Endothelial cell of umbilical vein (primary cell): ENCODE data around the gene RBM47. TPM values are rescaled to one million over a fixed set of nuclear protein-coding genes. Genes with fewer than 3 reads are reported as not detected.

ENCODE experiments used
- BruUV-seq: library from RNA; stranded (reverse); fragments of 400-500 nt; replicated peaks from 2 replicates; lab custom pipeline; 2021; lab: Mats Ljungman, UMichigan
- CTCF ChIA-PET: fragments of 300-600, 350-600 bp; sonication (Branson Sonifier 250); formaldehyde crosslinking; loops from one replicate; lab custom pipeline; 2021; ENCODE audit warnings: antibody characterized with exemption, inconsistent platforms; lab: Charles Lee
- POLR2A ChIA-PET: fragments of 300-600, 350-600 bp; sonication (Branson Sonifier 250); formaldehyde crosslinking; loops from one replicate; lab custom pipeline; 2021; ENCODE audit warnings: antibody characterized with exemption, inconsistent platforms; lab: Charles Lee
- DNase-seq: peaks from one replicate; pipeline ENCODE4 v3.0.0-alpha.2; 2011; ENCODE audit warnings: low read depth, low spot score
- FAIRE-seq: peaks from 2 replicates; lab custom pipeline; 2011; peaks lifted over from hg19 to GRCh38; lab: Jason Lieb, UNC
- H2AFZ ChIP-seq: 2 replicates; pipeline ENCODE4 v1.6.0; 2012; ENCODE audit warnings: low read depth, low read length, control low read depth, inconsistent platforms
- H3K27ac ChIP-seq: 2 replicates; pipeline ENCODE4 v1.5.1; 2011; ENCODE audit warnings: low read depth, mild to moderate bottlenecking, control low read depth, low read length, moderate library complexity; ENCODE audit not compliant: insufficient read depth
- H3K27me3 ChIP-seq, 2 experiments: 2 replicates each; pipeline versions ENCODE4 v1.6.0 to v1.6.1; 2011; ENCODE audit warnings: low read length in 2 of 2, mixed read lengths in 1 of 2; ENCODE audit not compliant: control insufficient read depth in 2 of 2, insufficient read depth in 2 of 2
- H3K36me3 ChIP-seq, 2 experiments: 2 replicates in 1 of 2; 3 replicates in 1 of 2; pipeline ENCODE4 v1.5.1; 2011; ENCODE audit warnings: low read length in 2 of 2, mild to moderate bottlenecking in 1 of 2, moderate library complexity in 1 of 2; ENCODE audit not compliant: control insufficient read depth in 2 of 2, insufficient read depth in 2 of 2; ENCODE audit errors: extremely low read depth in 1 of 2
- H3K4me1 ChIP-seq: 3 replicates; pipeline ENCODE4 v1.5.1; 2011; ENCODE audit warnings: mild to moderate bottlenecking, low read length; ENCODE audit not compliant: control insufficient read depth, insufficient read depth; ENCODE audit errors: extremely low read depth
- H3K4me2 ChIP-seq: 2 replicates; pipeline ENCODE4 v1.6.1; 2011; ENCODE audit warnings: low read length, control low read depth, mixed read lengths; ENCODE audit not compliant: insufficient read depth
- H3K4me3 ChIP-seq, 3 experiments: fragments of 200-600 bp in 1 of 3; sonication (generic), shearing (Covaris generic) in 1 of 3; replicated peaks in 1 of 3; 2 replicates each; pipeline ENCODE4 v1.5.1; 2011 to 2016; ENCODE audit warnings: control low read depth in 3 of 3, low read length in 3 of 3, mild to moderate bottlenecking in 2 of 3, inconsistent platforms in 1 of 3, low read depth in 1 of 3, moderate library complexity in 1 of 3; ENCODE audit not compliant: insufficient read depth in 1 of 3
- H3K79me2 ChIP-seq: 2 replicates; pipeline ENCODE4 v1.6.0; 2012; ENCODE audit warnings: low read length, inconsistent platforms; ENCODE audit not compliant: control insufficient read depth, insufficient read depth
- H3K9ac ChIP-seq: replicated peaks from 2 replicates; pipeline ENCODE3; 2011; ENCODE audit warnings: low read length, control low read depth; ENCODE audit not compliant: insufficient read depth; ENCODE audit errors: extremely low read depth
- H3K9me1 ChIP-seq: replicated peaks from 3 replicates; pipeline ENCODE4 v1.6.0; 2011; ENCODE audit warnings: mild to moderate bottlenecking, low read length; ENCODE audit not compliant: control insufficient read depth, insufficient read depth; ENCODE audit errors: extremely low read depth
- H3K9me3 ChIP-seq: replicated peaks from 2 replicates; pipeline ENCODE4 v1.5.1; 2012; ENCODE audit warnings: low read length, inconsistent platforms; ENCODE audit not compliant: control insufficient read depth, insufficient read depth
- H4K20me1 ChIP-seq: replicated peaks from 2 replicates; pipeline ENCODE3; 2011; ENCODE audit warnings: mild to moderate bottlenecking, low read length; ENCODE audit not compliant: control insufficient read depth, insufficient read depth; ENCODE audit errors: extremely low read depth
- EZH2 ChIP-seq: IDR thresholded peaks from 2 replicates; pipeline ENCODE4 v1.6.1; 2012; ENCODE audit warnings: borderline replicate concordance, low read depth, mild to moderate bottlenecking, moderate library complexity, low read length, inconsistent platforms; ENCODE audit not compliant: severe bottlenecking
- FOS ChIP-seq: IDR thresholded peaks from 2 replicates; pipeline ENCODE4 v1.6.1; 2011; ENCODE audit warnings: mild to moderate bottlenecking, low read length, moderate library complexity, borderline replicate concordance; ENCODE audit not compliant: insufficient read depth
- GATA2 ChIP-seq: IDR thresholded peaks from 2 replicates; pipeline ENCODE4 v1.7.0; 2011; ENCODE audit warnings: low read depth, mild to moderate bottlenecking, moderate library complexity, mixed read lengths, low read length; ENCODE audit not compliant: insufficient read length, insufficient read depth
- JUN ChIP-seq: IDR thresholded peaks from 2 replicates; pipeline ENCODE4 v1.6.1; 2011; ENCODE audit warnings: borderline replicate concordance, low read depth; ENCODE audit not compliant: insufficient read length, insufficient read depth
- MYC ChIP-seq: IDR thresholded peaks from one replicate; pipeline ENCODE4 v1.6.1; 2011; ENCODE audit warnings: mild to moderate bottlenecking, low read depth, low read length
- POLR2A ChIP-seq: IDR thresholded peaks from 2 replicates; pipeline ENCODE4 v1.6.1; 2012; ENCODE audit warnings: low read depth, mild to moderate bottlenecking, control low read depth, low read length
- POLR2AphosphoS5 ChIP-seq: IDR thresholded peaks from 2 replicates; pipeline ENCODE4 v1.6.1; 2012; ENCODE audit warnings: low read depth, mild to moderate bottlenecking, control low read depth, low read length, moderate library complexity; ENCODE audit not compliant: insufficient read depth
- dilution Hi-C: fragments of 300-500 bp; cut with MboI; formaldehyde crosslinking; loops from one replicate; pipeline ENCODE4 v1.15.0; 2019; ENCODE audit warnings: low sequenced_read_pairs; ENCODE audit not compliant: extremely low pct_ligation_motif_present
- intact Hi-C: fragments of 100-400 bp; cut with micrococcal nuclease; formaldehyde crosslinking; loops from one replicate; pipeline ENCODE4 v1.10.0; 2022
- polyA plus RNA-seq, 4 experiments: library from polyadenylated mRNA; depleted of rRNA in 3 of 4; stranded (reverse) in 3 of 4; unstranded in 1 of 4; fragments of >200 nt; gene quantifications; 2 replicates each; pipeline versions ENCODE4 v1.2.1 to v1.2.3, GENCODE V29; 2011 to 2012; ENCODE audit warnings: missing spikeins in 1 of 4
- total RNA-seq: library from RNA; stranded (reverse); gene quantifications from 2 replicates; pipeline ENCODE4 v1.2.3, GENCODE V29; 2021
- TF ChIP-seq, protein P1 (sequence below), 2 donors: IDR thresholded peaks; 1 replicate in 1 of 2; 2 replicates in 1 of 2; pipeline ENCODE4 v1.5.1; 2011; ENCODE audit warnings: low read length in 2 of 2, mild to moderate bottlenecking in 2 of 2, moderate library complexity in 2 of 2, control low read depth in 1 of 2, inconsistent platforms in 1 of 2, low read depth in 1 of 2; ENCODE audit not compliant: insufficient read depth in 1 of 2; ENCODE audit errors: extremely low read depth in 1 of 2
- TF ChIP-seq, protein P2 (sequence below): IDR thresholded peaks from 2 replicates; pipeline ENCODE4 v1.6.1; 2011; ENCODE audit not compliant: insufficient read depth, insufficient read length

Gene RBM47
- total and polyA plus RNA-seq, 2 donors (not counting 3 experiments of a cell fraction or from before 2014, with no cell fraction given), result not detected

DNA sequence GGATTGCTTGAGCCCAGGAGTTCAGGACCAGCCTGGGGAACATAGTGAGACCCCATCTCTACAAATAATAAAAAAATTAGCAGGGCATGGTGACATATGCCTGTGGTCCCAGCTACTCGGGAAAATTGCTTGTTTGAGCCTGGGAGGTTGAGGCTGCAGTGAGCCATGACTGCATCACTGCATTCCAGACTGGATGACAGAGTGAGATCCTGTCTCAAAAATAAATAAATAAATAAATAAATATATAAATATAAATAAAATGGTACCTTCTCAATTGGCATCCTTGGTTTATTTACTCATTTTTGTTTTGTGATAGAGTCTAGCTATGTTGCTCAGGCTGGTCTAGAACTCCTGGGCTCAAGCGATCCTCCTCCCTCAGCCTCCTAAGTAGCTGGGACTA is 150.3 kb downstream of the RBM47 start:
- ChIA-PET CTCF (no interaction called here), POLR2A (interaction anchor here (0.6 kb wide), 1 partner anchor 1646 kb away, joined by 5 read pairs; no protein-coding TSS in a partner anchor)
- DNase-seq (no peak), FAIRE-seq (no peak)
- TF ChIP-seq FOS (no peak), GATA2 (no peak), MYC (no peak), JUN (no peak), POLR2AphosphoS5 (no peak), POLR2A (no peak), EZH2 (no peak)
- TF ChIP-seq, protein P1, sequence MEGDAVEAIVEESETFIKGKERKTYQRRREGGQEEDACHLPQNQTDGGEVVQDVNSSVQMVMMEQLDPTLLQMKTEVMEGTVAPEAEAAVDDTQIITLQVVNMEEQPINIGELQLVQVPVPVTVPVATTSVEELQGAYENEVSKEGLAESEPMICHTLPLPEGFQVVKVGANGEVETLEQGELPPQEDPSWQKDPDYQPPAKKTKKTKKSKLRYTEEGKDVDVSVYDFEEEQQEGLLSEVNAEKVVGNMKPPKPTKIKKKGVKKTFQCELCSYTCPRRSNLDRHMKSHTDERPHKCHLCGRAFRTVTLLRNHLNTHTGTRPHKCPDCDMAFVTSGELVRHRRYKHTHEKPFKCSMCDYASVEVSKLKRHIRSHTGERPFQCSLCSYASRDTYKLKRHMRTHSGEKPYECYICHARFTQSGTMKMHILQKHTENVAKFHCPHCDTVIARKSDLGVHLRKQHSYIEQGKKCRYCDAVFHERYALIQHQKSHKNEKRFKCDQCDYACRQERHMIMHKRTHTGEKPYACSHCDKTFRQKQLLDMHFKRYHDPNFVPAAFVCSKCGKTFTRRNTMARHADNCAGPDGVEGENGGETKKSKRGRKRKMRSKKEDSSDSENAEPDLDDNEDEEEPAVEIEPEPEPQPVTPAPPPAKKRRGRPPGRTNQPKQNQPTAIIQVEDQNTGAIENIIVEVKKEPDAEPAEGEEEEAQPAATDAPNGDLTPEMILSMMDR (IDR thresholded peaks at IDR 0.05; ENCODE audit: extremely low read depth in 1 of 2, insufficient read depth in 1 of 2, low read depth in 1 of 2, low read length in 2 of 2), result no peak
- TF ChIP-seq, protein P2, sequence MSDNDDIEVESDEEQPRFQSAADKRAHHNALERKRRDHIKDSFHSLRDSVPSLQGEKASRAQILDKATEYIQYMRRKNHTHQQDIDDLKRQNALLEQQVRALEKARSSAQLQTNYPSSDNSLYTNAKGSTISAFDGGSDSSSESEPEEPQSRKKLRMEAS, result no peak
- H3K27ac ChIP-seq, result no peak overlapping the region
- dilution Hi-C loops, result no loop called here
- H3K4me2 ChIP-seq, result no peak overlapping the region
- no peaks in the 10 kb centered on the region for H3K9me1 ChIP-seq
- no peaks in the 10 kb centered on the region for H3K36me3 ChIP-seq
- H3K9ac ChIP-seq, result no peak overlapping the region
- H2AFZ ChIP-seq, result no peak overlapping the region
- no peaks in the 10 kb centered on the region for H3K9me3 ChIP-seq
- intact Hi-C loops, result no loop called here
- no peaks in the 10 kb centered on the region for H3K4me1 ChIP-seq
- H3K79me2 ChIP-seq, result no peaks in the 10 kb centered on the region
- peaks cover 2 to 3% of the 10 kb centered on the region in 2 experiments for H3K27me3 ChIP-seq
- no TSS peak for BruUV-seq
- H4K20me1 ChIP-seq, result no peaks in the 10 kb centered on the region
- H3K4me3 ChIP-seq, result no peak overlapping the region
